ENCODE measurements around the gene CFD. TPM values are rescaled to one million over a fixed set of nuclear protein-coding genes. Genes with fewer than 3 reads are reported as not detected.
"Not testable (repeated sequence)": the region's sequence is repeated elsewhere in the genome, so short reads cannot be mapped to it uniquely, and the experiment has no call there.

Gene CFD
- total RNA-seq, 1 donor from 2014 or later: not detected

DNA sequence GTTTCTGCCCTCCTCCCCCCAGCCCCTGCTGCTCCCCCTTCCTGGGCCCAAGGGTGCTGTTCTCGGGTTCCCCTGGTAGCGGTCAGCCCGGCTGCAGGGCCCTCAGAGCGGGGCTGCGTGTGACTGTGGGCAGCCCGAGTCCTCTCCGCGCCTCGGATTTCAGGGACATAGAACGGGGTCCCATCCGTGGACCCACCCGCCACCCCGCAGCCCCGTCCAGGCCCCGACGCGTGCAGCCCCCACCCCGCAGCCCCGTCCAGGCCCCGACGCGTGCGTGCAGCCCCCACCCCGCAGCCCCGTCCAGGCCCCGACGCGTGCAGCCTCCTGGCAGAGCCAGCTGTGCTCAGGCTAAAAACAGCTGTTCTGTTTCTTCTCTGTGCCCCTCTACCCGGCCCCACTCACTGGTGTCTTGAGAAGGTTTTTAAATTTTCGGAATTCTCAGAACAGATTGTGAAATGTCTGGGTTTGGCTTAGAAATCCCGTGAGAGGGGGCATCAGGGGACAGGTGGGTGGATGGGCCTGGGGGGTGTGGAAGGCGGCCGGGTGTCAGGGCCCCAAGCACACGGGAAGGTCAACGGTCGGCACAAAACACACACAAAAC is 24.2 kb upstream of the CFD start:
- Histone ChIP-seq H3K27ac (no peak overlapping the region), H3K79me2 (ENCODE audit: low read depth) (no peaks in the 10 kb centered on the region), H3K27me3 (no peaks in the 10 kb centered on the region), H3K9me3 (ENCODE audit: low read depth) (no peaks in the 10 kb centered on the region), H3K4me3 (no peak overlapping the region), H3K9ac (no peak overlapping the region), H3K4me2 (no peak overlapping the region), H3F3A (ENCODE audit: low read depth) (no peaks in the 10 kb centered on the region), H2AFZ (replicated peaks) (no peak overlapping the region), H3K4me1 (no peaks in the 10 kb centered on the region), H4K20me1 (ENCODE audit: low read depth) (no peaks in the 10 kb centered on the region), H3K36me3 (no peaks in the 10 kb centered on the region)
- peaks cover 7% of the 10 kb centered on the region for H3K27me3 Mint-ChIP-seq (ENCODE audit: insufficient read depth, low read depth)
- no peaks in the 10 kb centered on the region for H3K36me3 Mint-ChIP-seq
- no peaks in the 10 kb centered on the region for H3K9me3 Mint-ChIP-seq
- TF ChIP-seq, protein P1, sequence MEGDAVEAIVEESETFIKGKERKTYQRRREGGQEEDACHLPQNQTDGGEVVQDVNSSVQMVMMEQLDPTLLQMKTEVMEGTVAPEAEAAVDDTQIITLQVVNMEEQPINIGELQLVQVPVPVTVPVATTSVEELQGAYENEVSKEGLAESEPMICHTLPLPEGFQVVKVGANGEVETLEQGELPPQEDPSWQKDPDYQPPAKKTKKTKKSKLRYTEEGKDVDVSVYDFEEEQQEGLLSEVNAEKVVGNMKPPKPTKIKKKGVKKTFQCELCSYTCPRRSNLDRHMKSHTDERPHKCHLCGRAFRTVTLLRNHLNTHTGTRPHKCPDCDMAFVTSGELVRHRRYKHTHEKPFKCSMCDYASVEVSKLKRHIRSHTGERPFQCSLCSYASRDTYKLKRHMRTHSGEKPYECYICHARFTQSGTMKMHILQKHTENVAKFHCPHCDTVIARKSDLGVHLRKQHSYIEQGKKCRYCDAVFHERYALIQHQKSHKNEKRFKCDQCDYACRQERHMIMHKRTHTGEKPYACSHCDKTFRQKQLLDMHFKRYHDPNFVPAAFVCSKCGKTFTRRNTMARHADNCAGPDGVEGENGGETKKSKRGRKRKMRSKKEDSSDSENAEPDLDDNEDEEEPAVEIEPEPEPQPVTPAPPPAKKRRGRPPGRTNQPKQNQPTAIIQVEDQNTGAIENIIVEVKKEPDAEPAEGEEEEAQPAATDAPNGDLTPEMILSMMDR (IDR thresholded peaks at IDR 0.05): no peak
- no peak for TF ChIP-seq EZH2 (IDR thresholded peaks at IDR 0.05)
- no peak for TF ChIP-seq EZH2phosphoT487 (IDR thresholded peaks at IDR 0.05)
- peak overlapping the region; percentile 74 for H3K27ac Mint-ChIP-seq
- H3K4me3 Mint-ChIP-seq: peak overlapping the region; percentile 69
- DNase-seq (ENCODE audit: low spot score): no peak
- H3K4me1 Mint-ChIP-seq: peaks cover 10% of the 10 kb centered on the region

DNA sequence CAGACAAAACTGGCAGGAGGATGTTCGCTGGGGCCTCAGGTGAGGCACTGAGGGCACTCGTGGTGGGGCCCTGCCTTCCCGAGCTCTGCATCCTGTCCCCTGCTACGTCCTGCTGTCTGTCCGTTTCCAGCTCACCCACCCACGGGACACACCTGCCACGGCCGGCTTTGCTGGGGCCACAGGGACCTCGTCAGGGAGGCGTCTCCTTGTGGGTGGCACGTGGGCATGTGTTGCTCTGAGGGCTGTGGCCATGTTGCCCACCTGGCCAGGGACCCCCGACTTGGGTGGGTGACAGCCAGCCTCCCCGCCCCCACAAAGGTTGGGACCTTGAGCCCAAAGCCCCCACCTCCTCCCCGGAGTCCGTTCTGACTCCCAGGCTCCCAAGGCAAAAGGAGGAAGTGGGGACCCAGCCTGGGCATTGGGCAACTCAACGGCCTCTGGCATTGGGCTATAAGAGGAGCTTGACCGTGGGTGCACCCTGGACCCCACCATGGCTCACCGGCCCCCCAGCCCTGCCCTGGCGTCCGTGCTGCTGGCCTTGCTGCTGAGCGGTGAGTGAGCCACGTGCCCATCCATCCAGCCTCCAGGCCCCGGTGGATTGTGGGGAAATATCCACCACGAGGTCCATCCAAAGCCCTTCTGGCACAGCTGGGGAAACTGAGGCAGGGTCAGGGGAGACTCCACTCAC is 18.8 kb upstream of the CFD start, which contains the start of gene PRTN3:
Gene PRTN3, plus strand, starts transcription at position 481 of the 688 bp plus-strand sequence. Its CDS starts 10 bp downstream, at position 491.
- peak within 1 kb of the TSS; percentile 58 for H3K4me3 Mint-ChIP-seq
- no peaks in the 10 kb centered on the region for H3K36me3 Mint-ChIP-seq
- peaks cover 3% of the 10 kb centered on the region for H3K4me1 ChIP-seq
- no peak within 1 kb of the TSS for H3K4me3 ChIP-seq
- peaks cover 18% of the 10 kb centered on the region for H3F3A ChIP-seq (ENCODE audit: low read depth)
- peaks cover 3% of the 10 kb centered on the region for H3K9me3 Mint-ChIP-seq
- H3K9me3 ChIP-seq (ENCODE audit: low read depth): no peaks in the 10 kb centered on the region
- no peak within 1 kb of the TSS for H3K27ac ChIP-seq
- peaks cover 28% of the 10 kb centered on the region for H3K27me3 Mint-ChIP-seq (ENCODE audit: insufficient read depth, low read depth)
- no peak within 1 kb of the TSS for H3K9ac ChIP-seq
- H3K27me3 ChIP-seq: peaks cover 36% of the 10 kb centered on the region
- no peaks in the 10 kb centered on the region for H3K79me2 ChIP-seq (ENCODE audit: low read depth)
- no peaks in the 10 kb centered on the region for H3K36me3 ChIP-seq
- no peak for DNase-seq (ENCODE audit: low spot score)
- peak within 1 kb of the TSS; percentile 22 for H3K27ac Mint-ChIP-seq
- H3K4me1 Mint-ChIP-seq: peaks cover 19% of the 10 kb centered on the region
- H2AFZ ChIP-seq (replicated peaks): no peak within 1 kb of the TSS
- no peak within 1 kb of the TSS for H3K4me2 ChIP-seq
- no peak for TF ChIP-seq EZH2 (IDR thresholded peaks at IDR 0.05)
- TF ChIP-seq, protein P1 (IDR thresholded peaks at IDR 0.05): no peak
- H4K20me1 ChIP-seq (ENCODE audit: low read depth): no peaks in the 10 kb centered on the region

DNA sequence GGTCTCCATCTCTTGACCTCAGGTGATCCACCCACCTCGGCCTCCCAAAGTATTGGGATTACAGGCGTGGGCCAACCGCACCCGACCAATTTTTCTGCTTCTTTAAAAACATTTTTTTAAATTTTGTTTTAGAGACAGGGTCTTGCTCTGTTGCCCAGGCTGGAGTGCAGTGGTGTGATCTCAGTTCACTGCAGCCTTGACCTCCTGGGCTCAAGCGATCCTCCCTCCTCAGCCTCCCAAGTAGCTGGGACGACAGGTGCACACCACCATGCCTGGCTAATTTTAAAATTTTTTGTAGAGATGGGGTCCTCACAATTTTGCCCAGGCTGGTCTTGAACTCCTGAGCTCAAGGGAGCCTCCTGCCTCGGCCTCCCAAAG is 16.7 kb upstream of the CFD start:
- H3K4me3 ChIP-seq; H3K36me3 Mint-ChIP-seq; H3K9me3 ChIP-seq (ENCODE audit: low read depth); H3K27ac ChIP-seq; H3K4me2 ChIP-seq; H3K4me1 ChIP-seq; H4K20me1 ChIP-seq (ENCODE audit: low read depth); H3K9me3 Mint-ChIP-seq; H3K36me3 ChIP-seq; H3K79me2 ChIP-seq (ENCODE audit: low read depth); DNase-seq (ENCODE audit: low spot score); H3K27ac Mint-ChIP-seq; H3K9ac ChIP-seq; H2AFZ ChIP-seq (replicated peaks): not testable (repeated sequence)
- peaks cover 18% of the 10 kb centered on the region for H3F3A ChIP-seq (ENCODE audit: low read depth)
- peaks cover 32% of the 10 kb centered on the region for H3K27me3 Mint-ChIP-seq (ENCODE audit: insufficient read depth, low read depth)
- peaks cover 17% of the 10 kb centered on the region for H3K4me1 Mint-ChIP-seq
- H3K27me3 ChIP-seq: peaks cover 46% of the 10 kb centered on the region
- H3K4me3 Mint-ChIP-seq: peak overlapping the region; percentile 77
